ENCODE data around the gene FOXK2.
"Not testable (repeated sequence)": the region's sequence is repeated elsewhere in the genome, so short reads cannot be mapped to it uniquely, and the experiment has no call there.

FOXK2 gene

GRCh38 chr17:82583720-82584234 lies 64.2 kb downstream of the FOXK2 start:
- no peak for DNase-seq (ENCODE audit: extremely low read depth, insufficient read length)
- Histone ChIP-seq H3K27me3 (replicated peaks; ENCODE audit: control insufficient read depth, insufficient read depth, low read length) (no peaks in the 10 kb centered on the region), H3K4me3 (replicated peaks; ENCODE audit: low read depth, low read length) (no peak overlapping the region), H3K36me3 (ENCODE audit: control insufficient read depth, insufficient read depth, low read length) (peaks cover 22% of the 10 kb centered on the region)
- TF ChIP-seq CTCF (IDR thresholded peaks at IDR 0.05; ENCODE audit: insufficient read depth, low read length, poor library complexity, severe bottlenecking): no peak

- not testable (repeated sequence) for H3K4me3 ChIP-seq (replicated peaks; ENCODE audit: low read depth, low read length); H3K27me3 ChIP-seq (replicated peaks; ENCODE audit: control insufficient read depth, insufficient read depth, low read length); DNase-seq (ENCODE audit: extremely low read depth, insufficient read length)
- H3K36me3 ChIP-seq (ENCODE audit: control insufficient read depth, insufficient read depth, low read length): peaks cover 24% of the 10 kb centered on the region
These were observed 66.5 kb downstream of the FOXK2 start for GRCh38 chr17:82585935-82586575.

GRCh38 chr17:82586576-82587233 lies 67.2 kb downstream of the FOXK2 start:
- Histone ChIP-seq H3K36me3 (ENCODE audit: control insufficient read depth, insufficient read depth, low read length) (peaks cover 28% of the 10 kb centered on the region), H3K4me3 (replicated peaks; ENCODE audit: low read depth, low read length) (no peak overlapping the region), H3K27me3 (replicated peaks; ENCODE audit: control insufficient read depth, insufficient read depth, low read length) (no peaks in the 10 kb centered on the region)
- TF ChIP-seq CTCF (IDR thresholded peaks at IDR 0.05; ENCODE audit: insufficient read depth, low read length, poor library complexity, severe bottlenecking): no peak
- no peak for DNase-seq (ENCODE audit: extremely low read depth, insufficient read length)

GRCh38 chr17:82587234-82588086 lies 67.9 kb downstream of the FOXK2 start:
- TF ChIP-seq CTCF (IDR thresholded peaks at IDR 0.05; ENCODE audit: insufficient read depth, low read length, poor library complexity, severe bottlenecking): no peak
- H3K4me3 ChIP-seq (replicated peaks; ENCODE audit: low read depth, low read length): no peak overlapping the region
- H3K27me3 ChIP-seq (replicated peaks; ENCODE audit: control insufficient read depth, insufficient read depth, low read length): no peaks in the 10 kb centered on the region
- peaks cover 25% of the 10 kb centered on the region for H3K36me3 ChIP-seq (ENCODE audit: control insufficient read depth, insufficient read depth, low read length)
- no peak for DNase-seq (ENCODE audit: extremely low read depth, insufficient read length)

GRCh38 chr17:82588266-82589175 lies 69.0 kb downstream of the FOXK2 start:
- Histone ChIP-seq H3K4me3 (replicated peaks; ENCODE audit: low read depth, low read length) (no peak overlapping the region), H3K36me3 (ENCODE audit: control insufficient read depth, insufficient read depth, low read length) (peaks cover 25% of the 10 kb centered on the region), H3K27me3 (replicated peaks; ENCODE audit: control insufficient read depth, insufficient read depth, low read length) (no peaks in the 10 kb centered on the region)
- no peak for DNase-seq (ENCODE audit: extremely low read depth, insufficient read length)
- TF ChIP-seq CTCF (IDR thresholded peaks at IDR 0.05; ENCODE audit: insufficient read depth, low read length, poor library complexity, severe bottlenecking): no peak

Measured in GM06990 (cell line).